Hepatocyte (in vitro differentiated cells): ENCODE data around the gene NOTUM. TPM values are rescaled to one million over a fixed set of nuclear protein-coding genes. Genes with fewer than 3 reads are reported as not detected.

ENCODE experiments used
- DNase-seq: peaks from one replicate; pipeline ENCODE4 v3.0.0-alpha.2; 2016; ENCODE audit warnings: low spot score
- H2AFZ ChIP-seq: fragments of 200-600 bp; sonication (generic); 2 replicates; pipeline ENCODE4 v1.6.0; 2016; ENCODE audit warnings: antibody characterized with exemption, mild to moderate bottlenecking
- H3K27ac ChIP-seq: fragments of 200-600 bp; sonication (generic); 2 replicates; pipeline ENCODE4 v1.5.1; 2016; ENCODE audit warnings: mild to moderate bottlenecking
- H3K27me3 ChIP-seq: fragments of 200-600 bp; sonication (generic); 2 replicates; pipeline ENCODE4 v1.6.1; 2016
- H3K36me3 ChIP-seq: fragments of 200-600 bp; sonication (generic); replicated peaks from 2 replicates; pipeline ENCODE4 v1.5.1; 2016; ENCODE audit warnings: low read depth; ENCODE audit not compliant: insufficient read depth
- H3K4me1 ChIP-seq: fragments of 200-600 bp; sonication (generic); 2 replicates; pipeline ENCODE4 v1.5.1; 2016; ENCODE audit warnings: mild to moderate bottlenecking, moderate library complexity; ENCODE audit not compliant: insufficient read depth
- H3K4me2 ChIP-seq: fragments of 200-600 bp; sonication (generic); 2 replicates; pipeline ENCODE4 v1.6.0; 2016
- H3K4me3 ChIP-seq: fragments of 200-600 bp; sonication (generic); 2 replicates; pipeline ENCODE4 v1.5.1; 2016; ENCODE audit warnings: mild to moderate bottlenecking
- H3K79me2 ChIP-seq: fragments of 200-600 bp; sonication (generic); 2 replicates; pipeline ENCODE4 v1.6.0; 2017; ENCODE audit warnings: mild to moderate bottlenecking
- H3K9me2 ChIP-seq: fragments of 200-600 bp; sonication (generic); replicated peaks from 2 replicates; pipeline ENCODE4 v1.6.0; 2017; ENCODE audit warnings: mild to moderate bottlenecking; ENCODE audit not compliant: insufficient read depth
- H3K9me3 ChIP-seq: fragments of 200-600 bp; sonication (generic); 2 replicates; pipeline ENCODE4 v1.5.1; 2016; ENCODE audit warnings: low read depth, mild to moderate bottlenecking
- H4K20me1 ChIP-seq: fragments of 200-600 bp; sonication (generic); 2 replicates; pipeline ENCODE4 v1.6.0; 2016; ENCODE audit warnings: mild to moderate bottlenecking; ENCODE audit not compliant: insufficient read depth, poor library complexity, severe bottlenecking
- CTCF ChIP-seq: fragments of 200-600 bp; sonication (generic); IDR thresholded peaks from 2 replicates; pipeline ENCODE4 v1.5.1; 2016; ENCODE audit warnings: antibody characterized with exemption, mild to moderate bottlenecking; ENCODE audit not compliant: poor library complexity
- EZH2 ChIP-seq: fragments of 200-600 bp; sonication (generic); IDR thresholded peaks from 2 replicates; pipeline ENCODE4 v1.6.1; 2016; ENCODE audit warnings: antibody characterized with exemption, mild to moderate bottlenecking, borderline replicate concordance
- EZH2phosphoT487 ChIP-seq: fragments of 200-600 bp; sonication (generic); IDR thresholded peaks from one replicate; pipeline ENCODE4 v1.6.1; 2018; ENCODE audit warnings: antibody characterized with exemption, mild to moderate bottlenecking, low read depth, moderate library complexity; ENCODE audit not compliant: unreplicated experiment, severe bottlenecking
- WGBS: methylation state at CpG from one replicate; pipeline ENCODE4 v1.1.6; 2016; ENCODE audit warnings: low lambda C conversion rate; ENCODE audit errors: missing lambda C conversion rate; 5-methylcytosine and 5-hydroxymethylcytosine counted together
- polyA plus RNA-seq: library from polyadenylated mRNA; unstranded; fragments of >200 nt; fragmentation: Nextera tagmentation; extraction: Ambion mirVana; gene quantifications from 2 replicates; pipeline ENCODE4 v1.2.1, GENCODE V29; 2016
- total RNA-seq: library from RNA; depleted of rRNA; stranded (reverse); fragments of >200 nt; gene quantifications from 2 replicates; pipeline ENCODE4 v1.2.3, GENCODE V29; 2014

The NOTUM gene
- total and polyA plus RNA-seq, 2 experiments from 2014 or later: 1.0 to 4.7 TPM

GRCh38 chr17:81931189-81931556 is 29.8 kb downstream of the NOTUM start:
- Histone ChIP-seq H3K27me3 (no peaks in the 10 kb centered on the region), H3K27ac (no peak overlapping the region), H3K9me3 (no peaks in the 10 kb centered on the region), H3K9me2 (no peaks in the 10 kb centered on the region), H2AFZ (no peak overlapping the region), H4K20me1 (peaks cover 2% of the 10 kb centered on the region), H3K4me3 (no peak overlapping the region), H3K36me3 (no peaks in the 10 kb centered on the region), H3K79me2 (peaks cover 12% of the 10 kb centered on the region), H3K4me2 (no peak overlapping the region), H3K4me1 (peaks cover 13% of the 10 kb centered on the region)
- no peak for TF ChIP-seq EZH2
- no peak for TF ChIP-seq EZH2phosphoT487
- TF ChIP-seq CTCF: no peak
- WGBS: 81% methylated on average over 12 of the region's 13 CpGs
- no peak for DNase-seq

- Histone ChIP-seq H3K9me2 (no peaks in the 10 kb centered on the region), H2AFZ (no peak overlapping the region), H3K79me2 (peaks cover 13% of the 10 kb centered on the region), H3K9me3 (no peaks in the 10 kb centered on the region), H3K4me2 (no peak overlapping the region), H4K20me1 (peaks cover 9% of the 10 kb centered on the region), H3K4me3 (no peak overlapping the region), H3K4me1 (peaks cover 20% of the 10 kb centered on the region), H3K27me3 (no peaks in the 10 kb centered on the region), H3K36me3 (no peaks in the 10 kb centered on the region), H3K27ac (no peak overlapping the region)
- no peak for DNase-seq
- TF ChIP-seq EZH2 (no peak), CTCF (no peak), EZH2phosphoT487 (no peak)
- 84% methylated on average over 20 of the region's 20 CpGs for WGBS
Observed at GRCh38 chr17:81930142-81931125, 30.6 kb downstream of the NOTUM start.

GRCh38 chr17:81929253-81930141 is 31.5 kb downstream of the NOTUM start:
- DNase-seq: no peak
- Histone ChIP-seq H2AFZ (no peak overlapping the region), H3K4me1 (peaks cover 30% of the 10 kb centered on the region), H3K27me3 (no peaks in the 10 kb centered on the region), H4K20me1 (peaks cover 18% of the 10 kb centered on the region), H3K9me3 (no peaks in the 10 kb centered on the region), H3K79me2 (peaks cover 22% of the 10 kb centered on the region), H3K9me2 (no peaks in the 10 kb centered on the region), H3K27ac (no peak overlapping the region), H3K4me3 (no peak overlapping the region), H3K36me3 (no peaks in the 10 kb centered on the region), H3K4me2 (peak overlapping the region; percentile 98)
- WGBS: 90% methylated on average over 25 of the region's 31 CpGs
- TF ChIP-seq EZH2 (no peak), EZH2phosphoT487 (no peak), CTCF (no peak)
